AG09319 (cell line): ENCODE data around the gene ARHGEF4.

Source experiments
- DNase-seq: peaks from one replicate; pipeline ENCODE4 v3.0.0-alpha.2; 2010; ENCODE audit warnings: low read depth; ENCODE audit errors: extremely low read depth
- TF ChIP-seq, protein P1 (sequence below): IDR thresholded peaks from 2 replicates; pipeline ENCODE4 v1.5.1; 2011; ENCODE audit warnings: low read depth, mild to moderate bottlenecking, inconsistent platforms, low read length, moderate library complexity

The ARHGEF4 gene

GRCh38 chr2:131085646-131086045 is 248.9 kb downstream of the ARHGEF4 start:
- DNase-seq: no peak
- TF ChIP-seq, protein P1, sequence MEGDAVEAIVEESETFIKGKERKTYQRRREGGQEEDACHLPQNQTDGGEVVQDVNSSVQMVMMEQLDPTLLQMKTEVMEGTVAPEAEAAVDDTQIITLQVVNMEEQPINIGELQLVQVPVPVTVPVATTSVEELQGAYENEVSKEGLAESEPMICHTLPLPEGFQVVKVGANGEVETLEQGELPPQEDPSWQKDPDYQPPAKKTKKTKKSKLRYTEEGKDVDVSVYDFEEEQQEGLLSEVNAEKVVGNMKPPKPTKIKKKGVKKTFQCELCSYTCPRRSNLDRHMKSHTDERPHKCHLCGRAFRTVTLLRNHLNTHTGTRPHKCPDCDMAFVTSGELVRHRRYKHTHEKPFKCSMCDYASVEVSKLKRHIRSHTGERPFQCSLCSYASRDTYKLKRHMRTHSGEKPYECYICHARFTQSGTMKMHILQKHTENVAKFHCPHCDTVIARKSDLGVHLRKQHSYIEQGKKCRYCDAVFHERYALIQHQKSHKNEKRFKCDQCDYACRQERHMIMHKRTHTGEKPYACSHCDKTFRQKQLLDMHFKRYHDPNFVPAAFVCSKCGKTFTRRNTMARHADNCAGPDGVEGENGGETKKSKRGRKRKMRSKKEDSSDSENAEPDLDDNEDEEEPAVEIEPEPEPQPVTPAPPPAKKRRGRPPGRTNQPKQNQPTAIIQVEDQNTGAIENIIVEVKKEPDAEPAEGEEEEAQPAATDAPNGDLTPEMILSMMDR: no peak

DNA sequence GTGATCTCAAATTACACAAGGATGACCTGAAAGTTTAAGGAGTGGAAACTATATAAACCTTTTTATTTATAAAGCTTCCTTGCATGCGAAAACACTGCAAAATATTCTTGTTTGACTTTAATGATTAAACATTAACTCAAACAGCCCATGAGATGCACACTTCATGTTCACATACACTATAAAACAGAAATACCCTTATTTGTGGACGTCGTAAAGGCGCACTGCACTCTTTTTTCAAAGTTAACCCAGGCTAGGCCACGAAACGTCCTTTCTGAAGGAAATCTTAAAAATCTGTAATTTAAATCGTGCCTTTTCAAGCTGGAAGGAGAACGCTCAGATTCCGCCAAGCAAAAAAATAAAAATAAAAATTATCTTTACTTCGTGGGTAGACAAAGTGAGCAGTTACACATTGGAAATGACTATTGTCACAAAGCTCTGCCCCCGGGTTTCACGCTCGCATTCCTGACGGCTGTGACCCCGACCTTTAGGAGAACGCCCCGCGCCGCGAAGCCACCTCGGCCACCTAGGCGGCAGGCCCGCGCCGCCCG is 255.8 kb downstream of the ARHGEF4 start:
- TF ChIP-seq, protein P1: no peak
- no peak for DNase-seq

DNA sequence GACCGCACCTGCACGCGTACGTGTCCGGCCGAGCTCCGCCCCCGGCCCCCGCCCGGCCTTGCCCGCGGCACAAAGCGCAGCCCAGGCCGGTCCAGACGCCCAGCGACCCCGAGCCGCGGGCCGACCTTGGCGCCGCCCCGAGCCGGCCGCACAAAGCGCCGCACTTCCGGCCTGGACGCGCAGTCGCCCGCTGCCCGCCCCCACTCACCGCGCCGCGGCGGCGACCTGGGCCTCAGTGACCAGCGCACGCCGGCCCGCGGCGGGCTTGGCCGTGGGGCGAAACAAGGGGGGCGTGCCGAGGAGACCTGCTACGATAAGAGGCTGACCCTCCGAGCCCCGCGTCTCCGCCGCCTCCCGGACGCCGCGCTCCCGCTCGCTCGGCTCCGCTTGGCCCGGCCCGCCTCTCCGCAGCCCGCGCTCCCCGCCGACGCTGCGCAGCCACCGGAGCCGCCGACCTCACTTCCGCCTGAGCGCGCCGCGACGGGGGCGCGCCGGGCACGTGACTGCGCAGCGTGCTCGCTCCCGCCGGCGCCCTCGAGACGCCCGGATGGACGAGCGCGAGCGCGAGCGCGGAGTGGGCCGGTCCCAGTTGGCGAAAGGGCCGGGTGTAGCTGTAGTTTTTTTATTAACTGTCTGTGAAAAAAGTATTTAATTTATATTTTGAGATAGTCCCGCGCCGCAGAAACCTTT is 256.4 kb downstream of the ARHGEF4 start, which contains the start of gene FAM168B:
Gene FAM168B (minus strand): TSS at position 455 of the 690 bp plus-strand sequence. CDS start 10,814 bp downstream, outside the sequence.
- TF ChIP-seq, protein P1: no peak

GRCh38 chr2:131093696-131094462 is 257.2 kb downstream of the ARHGEF4 start:
- TF ChIP-seq, protein P1: no peak
- no peak for DNase-seq

More for the DNA sequence above, 256.4 kb downstream of the ARHGEF4 start, which contains the start of gene FAM168B:
- peak; percentile 66 for DNase-seq

- no peak for DNase-seq
- TF ChIP-seq, protein P1: no peak
Observed at GRCh38 chr2:131094463-131095281, 258.0 kb downstream of the ARHGEF4 start.
